NCI-H1694 (cell line): ENCODE results near the gene ZHX3.

Source experiments
- DNase-seq: peaks from one replicate; lab custom pipeline; 2025; lab: John Stamatoyannopoulos, UW

The ZHX3 gene

DNA sequence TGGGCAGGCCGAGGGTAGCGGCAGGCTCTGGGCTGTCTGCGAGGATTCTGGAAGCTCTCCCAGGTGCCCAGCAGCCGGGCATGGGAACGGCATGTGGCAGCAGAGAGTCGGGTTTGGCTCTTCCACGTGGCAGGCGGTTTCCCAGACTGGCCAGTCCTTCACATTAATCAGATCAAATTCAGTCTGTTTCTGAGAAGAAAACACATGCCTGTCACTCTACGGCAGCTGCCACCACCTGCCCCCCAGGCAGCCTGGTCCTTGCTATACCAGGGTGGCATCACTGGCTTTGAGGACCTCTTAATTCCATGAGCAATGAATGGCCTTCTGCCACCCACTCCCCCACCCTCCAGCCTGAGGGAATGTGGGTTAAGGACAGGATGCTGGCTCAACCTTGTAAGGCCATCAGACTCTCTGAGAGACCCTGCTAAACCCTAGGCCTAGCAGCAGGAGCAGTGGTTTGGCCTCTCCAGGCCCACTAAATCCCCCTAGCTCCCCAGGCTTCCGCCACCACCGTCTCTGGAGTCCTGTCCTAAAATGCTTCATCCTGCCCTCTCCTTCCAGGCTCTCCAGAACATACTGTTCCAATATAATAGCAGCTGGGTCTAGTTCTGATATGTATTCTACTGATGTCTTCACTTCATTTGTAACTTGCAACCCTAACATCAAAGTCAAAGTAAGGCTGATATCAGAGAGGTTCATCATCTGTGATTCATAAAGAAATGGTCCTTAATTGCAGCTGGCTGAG lies 132.3 kb downstream of the ZHX3 start:
- no peak for DNase-seq

DNA sequence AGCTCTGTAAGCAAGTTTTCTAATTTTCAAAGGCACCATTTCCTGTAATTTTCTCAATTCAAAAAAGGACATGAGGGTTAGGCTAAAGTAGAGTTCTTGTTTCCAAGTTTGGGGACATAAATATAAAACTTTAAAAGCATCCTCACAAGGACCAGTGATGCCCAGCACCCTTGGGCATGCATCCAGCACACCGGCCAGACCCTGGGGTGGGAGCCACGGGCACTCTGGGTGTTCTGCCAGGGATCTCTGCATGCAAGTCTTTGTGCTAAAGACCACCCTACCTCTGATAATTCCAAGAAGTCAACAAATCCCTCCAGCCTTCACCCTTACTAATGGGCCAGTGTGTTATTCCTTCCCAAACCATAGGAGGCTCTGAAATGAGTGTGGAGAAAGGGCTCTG lies 133.7 kb downstream of the ZHX3 start:
- DNase-seq, result no peak

DNA sequence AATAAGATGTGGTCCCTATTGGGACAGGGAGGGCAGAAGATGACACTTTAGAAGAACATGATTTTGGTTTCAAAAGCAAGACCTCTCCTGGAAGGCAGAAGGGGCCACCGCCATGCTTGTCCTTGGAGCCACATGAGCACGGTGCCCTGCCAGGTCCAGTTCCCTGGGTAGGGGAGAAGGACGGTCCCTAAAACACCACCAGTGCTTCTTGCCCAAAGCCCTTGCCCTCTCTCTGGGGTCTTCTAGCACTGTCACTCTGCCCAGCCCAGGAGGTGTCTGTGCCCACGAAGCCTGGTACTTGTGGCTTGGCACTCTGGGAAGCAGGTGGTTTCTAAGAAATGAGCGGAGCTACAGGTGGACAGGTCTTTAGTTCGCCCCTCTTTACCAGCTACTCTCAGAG lies 134.1 kb downstream of the ZHX3 start:
- DNase-seq, result no peak

- no peak for DNase-seq
Measured at GRCh38 chr20:41182296-41183212, 135.0 kb downstream of the ZHX3 start.

DNA sequence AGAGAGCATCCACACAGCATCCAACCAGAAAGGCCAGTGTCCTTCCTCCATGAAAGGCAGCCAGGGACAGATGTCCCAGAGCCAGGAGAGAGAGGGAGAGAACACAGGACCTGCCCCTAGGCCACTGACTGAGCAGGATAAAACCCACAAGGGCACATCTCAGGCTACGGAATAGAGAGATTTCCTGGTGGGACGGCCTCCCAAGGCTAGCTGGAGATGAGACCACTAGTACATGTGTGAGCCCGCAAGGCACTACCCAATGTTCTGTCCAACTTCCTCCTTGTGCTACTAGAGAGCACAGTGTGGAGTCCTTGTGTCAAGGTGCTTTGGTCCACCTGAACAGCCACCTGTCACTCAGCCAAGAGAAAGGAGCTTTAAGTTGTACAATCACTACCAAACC lies 136.0 kb downstream of the ZHX3 start:
- DNase-seq, result no peak

DNA sequence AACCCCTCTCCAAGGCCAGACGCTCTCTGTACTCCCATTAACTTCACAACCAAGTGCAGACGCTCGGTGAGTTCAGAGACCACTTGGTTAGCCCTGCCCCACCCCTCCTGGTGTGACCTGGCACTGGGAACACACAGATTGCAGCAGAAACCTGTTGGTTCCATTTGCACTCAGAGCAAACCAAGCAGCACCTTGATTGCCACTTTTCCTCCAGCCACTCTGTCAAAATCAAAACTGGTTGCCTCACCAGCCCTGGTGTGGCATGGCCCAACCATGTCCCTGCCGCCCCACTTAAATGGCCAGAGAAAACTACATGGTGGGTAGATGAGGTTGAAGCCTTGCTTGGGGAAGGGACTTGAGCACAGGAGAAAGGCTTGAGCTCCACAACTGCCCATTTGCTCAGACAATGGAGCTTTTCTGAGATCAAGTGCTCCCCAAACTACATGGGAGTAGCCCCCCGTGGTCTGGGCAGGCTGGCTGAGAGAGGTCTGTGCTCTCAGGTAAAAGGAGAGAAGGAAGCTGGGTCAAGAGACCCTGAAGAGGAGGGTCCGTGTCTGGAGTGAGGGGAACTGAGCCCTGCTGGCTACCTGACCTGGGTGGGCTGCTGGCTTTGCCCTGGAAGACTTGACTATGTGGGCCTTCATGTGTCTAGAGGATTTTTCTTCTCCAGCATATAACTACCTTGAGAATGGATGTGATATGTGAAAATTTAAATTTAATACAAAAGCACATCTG lies 136.8 kb downstream of the ZHX3 start:
- DNase-seq, result no peak

DNA sequence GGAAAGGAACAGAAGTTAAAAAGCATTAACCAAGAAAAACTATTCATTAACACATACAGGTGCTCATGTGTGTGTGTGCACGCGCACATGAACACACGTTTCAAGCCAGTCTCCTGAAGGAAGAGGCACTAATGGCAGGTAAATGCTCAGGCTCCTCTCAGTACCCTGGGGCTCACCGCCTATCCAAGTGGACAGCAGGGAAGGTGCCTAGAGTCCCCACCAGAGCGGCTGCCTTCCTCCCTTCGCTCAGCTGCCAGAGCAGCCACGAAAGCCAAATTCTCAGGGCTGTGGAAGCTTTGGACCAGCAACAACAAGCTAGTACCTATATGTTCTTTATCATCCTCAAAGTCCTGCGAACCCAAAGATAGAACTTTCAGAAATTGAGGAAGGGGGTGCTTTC lies 137.6 kb downstream of the ZHX3 start:
- DNase-seq, result no peak

DNA sequence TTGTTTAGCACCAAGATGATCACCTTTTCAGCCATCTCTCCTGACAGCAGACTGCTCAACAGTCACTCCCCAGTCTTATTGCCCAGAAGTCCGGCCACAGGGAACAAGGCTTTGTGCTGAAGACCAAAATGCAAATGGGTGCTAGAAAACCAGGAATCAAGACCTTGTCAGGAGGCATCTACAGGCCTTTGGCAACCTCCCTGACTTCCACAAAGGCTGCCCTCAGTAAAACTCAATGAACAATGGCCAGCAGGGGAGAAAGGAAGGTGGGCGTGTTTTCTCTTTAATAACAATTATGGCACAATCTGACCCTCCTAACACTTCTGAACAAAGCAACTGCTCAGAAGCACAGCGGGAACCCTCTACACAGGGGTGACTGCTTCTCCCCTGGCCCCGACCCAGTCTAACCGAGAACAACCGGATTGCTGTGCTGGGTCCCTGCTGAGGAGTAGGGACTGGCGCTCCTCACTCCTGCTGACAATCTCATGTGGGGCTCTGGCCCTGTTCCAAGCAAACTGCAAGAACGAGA lies 138.6 kb downstream of the ZHX3 start:
- no peak for DNase-seq

DNA sequence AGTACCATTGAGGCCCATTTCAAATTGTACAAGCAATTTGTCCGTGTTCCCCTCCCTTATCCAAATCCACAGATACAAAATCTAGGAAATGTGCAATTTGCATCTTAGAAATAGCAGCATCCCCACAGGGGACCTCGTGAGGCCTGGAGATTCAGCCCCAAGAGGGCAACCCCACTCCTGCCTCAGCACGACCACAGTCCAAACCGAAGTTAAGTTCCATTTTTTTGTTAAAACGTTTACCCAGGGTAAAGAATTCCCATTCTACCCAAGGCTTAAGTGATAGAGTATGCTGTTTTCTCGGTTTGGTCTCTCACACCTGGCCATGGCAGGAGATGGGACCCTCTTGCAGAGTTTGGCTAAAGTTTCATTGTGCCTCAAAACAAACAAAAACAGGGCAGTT lies 139.0 kb downstream of the ZHX3 start:
- DNase-seq, result no peak

DNA sequence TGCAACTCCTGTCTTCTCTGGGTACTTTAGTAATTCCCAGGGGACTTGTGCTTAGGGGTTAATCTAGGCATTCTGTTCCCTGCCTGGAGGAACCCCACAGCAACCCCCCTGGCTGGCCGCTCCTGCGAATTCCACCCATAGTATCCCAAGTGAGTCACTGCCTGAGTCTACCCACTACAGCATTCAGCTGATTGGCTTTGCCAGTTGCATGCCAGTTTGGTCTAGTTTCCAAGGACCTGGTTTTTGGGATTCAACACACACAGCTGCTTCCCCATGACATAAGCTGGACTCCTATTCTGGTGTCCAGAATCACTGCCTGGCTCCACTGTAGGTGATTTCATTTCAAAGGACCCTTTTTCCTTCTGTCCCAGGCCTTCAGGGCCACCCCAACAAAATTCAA lies 139.9 kb downstream of the ZHX3 start:
- DNase-seq, result no peak

GRCh38 chr20:41176711-41177552 lies 140.6 kb downstream of the ZHX3 start:
- no peak for DNase-seq

GRCh38 chr20:41175727-41176330 lies 141.7 kb downstream of the ZHX3 start:
- DNase-seq, result no peak

- no peak for DNase-seq
Measured at GRCh38 chr20:41175201-41175651, 142.3 kb downstream of the ZHX3 start.

- no peak for DNase-seq
Measured at GRCh38 chr20:41174782-41175181, 142.7 kb downstream of the ZHX3 start.

- no peak for DNase-seq
Measured at GRCh38 chr20:41174373-41174772, 143.2 kb downstream of the ZHX3 start.

- no peak for DNase-seq
Measured at GRCh38 chr20:41173791-41174341, 143.7 kb downstream of the ZHX3 start.

- DNase-seq, result peak; percentile 59
Measured at GRCh38 chr20:41173161-41173721, 144.3 kb downstream of the ZHX3 start.

- no peak for DNase-seq
Measured at GRCh38 chr20:41172296-41173140, 145.0 kb downstream of the ZHX3 start.

DNA sequence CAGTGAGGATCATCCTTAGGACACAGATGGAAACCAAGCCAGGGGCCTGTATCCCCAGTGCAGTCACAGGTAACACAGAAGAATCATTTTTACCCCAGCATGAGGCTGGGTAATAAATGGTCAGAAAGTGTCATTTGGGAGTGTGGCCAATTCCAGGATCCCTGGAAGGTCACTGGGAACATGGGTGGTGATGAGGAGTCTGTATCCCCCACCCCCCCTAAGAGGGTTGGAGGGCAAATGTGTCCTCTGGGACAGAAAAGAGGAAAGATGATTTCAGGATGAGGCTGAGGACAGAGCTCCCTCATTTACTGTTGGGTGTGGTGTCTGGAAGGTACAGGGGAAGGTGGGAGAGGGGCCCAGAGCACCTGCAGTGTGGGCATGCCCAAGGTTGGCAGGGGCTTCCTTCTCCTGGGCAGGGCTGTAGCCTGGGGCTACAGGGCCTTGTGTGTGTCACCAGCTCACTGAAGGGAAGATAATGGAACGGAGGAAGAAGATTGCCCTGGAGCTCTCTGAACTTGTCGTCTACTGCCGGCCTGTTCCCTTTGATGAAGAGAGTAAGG lies 145.7 kb downstream of the ZHX3 start:
- DNase-seq, result no peak
